ENCODE results near the gene SASH1.

DNA sequence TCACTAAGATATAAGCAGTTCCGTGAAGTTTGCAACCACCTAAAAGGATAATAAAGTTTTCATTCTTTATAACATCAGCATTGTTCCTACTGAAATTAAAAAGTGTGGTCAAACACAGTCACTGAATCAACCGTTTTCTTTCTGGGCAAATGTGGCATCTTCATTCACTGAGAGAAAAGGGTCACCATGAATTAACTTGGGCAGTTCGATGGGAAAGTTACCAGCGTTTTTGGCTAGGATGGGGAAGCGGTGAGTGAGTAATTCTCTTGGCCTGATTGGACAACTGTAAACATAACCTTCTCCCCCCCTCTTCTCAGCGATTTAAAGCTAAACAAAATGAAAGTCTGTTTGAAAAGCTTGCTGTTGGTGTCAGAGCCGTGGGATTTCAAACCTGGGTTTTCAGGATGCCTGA, 181.8 kb downstream of the SASH1 start:
- TF ChIP-seq CTCF (IDR thresholded peaks at IDR 0.05; ENCODE audit: low read depth, low read length, poor library complexity, severe bottlenecking) (no peak), EZH2phosphoT487 (IDR thresholded peaks at IDR 0.05; ENCODE audit: borderline replicate concordance, low read length) (no peak)

All from DOHH2 (cell line).